GM18498 (cell line): ENCODE measurements around the gene MRPL36.
"Not testable (repeated sequence)": the region's sequence is repeated elsewhere in the genome, so short reads cannot be mapped to it uniquely, and the experiment has no call there.

Experiments used
- ATAC-seq: cut with Tn5 transposase; IDR thresholded peaks from one replicate; pipeline ENCODE4 v1.9.1; 2021; ENCODE audit warnings: mild to moderate bottlenecking, moderate library complexity; ENCODE audit not compliant: unreplicated experiment

MRPL36 gene

DNA sequence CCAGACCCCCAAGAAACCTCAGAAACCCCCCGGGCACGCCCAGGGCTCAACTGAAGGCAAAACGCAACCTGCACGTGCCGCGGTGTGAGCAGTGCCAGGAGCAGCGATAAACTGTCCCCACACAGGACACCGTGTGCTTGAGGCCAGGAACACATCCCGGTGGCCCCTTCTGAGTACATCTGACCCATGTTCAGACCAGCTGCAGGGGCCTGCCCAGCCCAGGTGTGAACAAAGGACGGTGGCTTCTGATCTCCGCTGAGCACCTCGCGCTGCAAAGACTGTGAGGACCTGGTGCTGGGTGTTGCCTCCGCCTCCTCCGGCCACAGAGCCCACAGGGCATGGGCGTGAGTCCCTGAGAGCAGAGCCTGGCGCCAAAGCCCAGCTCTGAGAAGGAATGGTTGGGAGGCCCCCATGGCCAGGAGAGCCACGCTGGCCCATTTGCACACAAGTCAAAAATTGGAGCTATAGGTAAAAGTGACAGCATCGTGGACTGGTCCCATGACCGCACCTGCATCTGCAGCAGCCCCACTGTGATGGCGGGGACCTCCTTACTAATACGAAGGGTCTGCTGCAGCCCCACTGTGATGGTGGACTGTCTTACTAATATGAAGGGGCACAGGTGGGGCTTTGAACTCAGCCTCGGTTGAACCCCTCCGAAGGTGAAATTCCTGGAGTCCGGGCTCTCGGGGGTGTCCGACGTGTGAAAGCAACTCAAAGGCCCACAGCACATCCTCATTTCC, 33.0 kb upstream of the MRPL36 start:
- no peak for ATAC-seq

- ATAC-seq, result no peak
These were observed 32.2 kb upstream of the MRPL36 start for GRCh38 chr5:1831677-1832313.

DNA sequence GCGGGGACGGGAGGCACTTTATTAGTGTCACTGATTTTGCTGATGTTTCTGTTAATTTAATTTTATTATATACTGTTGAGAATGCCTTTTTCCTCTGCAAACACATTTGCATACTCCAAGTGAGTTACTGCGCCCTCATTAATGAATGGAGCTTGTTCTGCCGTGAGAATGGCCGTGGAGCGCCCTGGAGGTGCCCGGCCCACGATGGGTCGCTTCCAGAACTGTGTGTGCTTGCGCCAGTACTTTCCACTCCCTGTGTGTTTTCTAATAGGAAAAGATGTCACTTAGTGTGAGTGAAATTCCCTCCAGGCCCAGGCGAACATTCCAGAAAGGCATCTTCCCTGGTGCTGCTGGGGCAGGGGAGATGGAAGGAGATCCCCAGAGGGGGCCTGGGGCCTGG, 31.6 kb upstream of the MRPL36 start:
- no peak for ATAC-seq

DNA sequence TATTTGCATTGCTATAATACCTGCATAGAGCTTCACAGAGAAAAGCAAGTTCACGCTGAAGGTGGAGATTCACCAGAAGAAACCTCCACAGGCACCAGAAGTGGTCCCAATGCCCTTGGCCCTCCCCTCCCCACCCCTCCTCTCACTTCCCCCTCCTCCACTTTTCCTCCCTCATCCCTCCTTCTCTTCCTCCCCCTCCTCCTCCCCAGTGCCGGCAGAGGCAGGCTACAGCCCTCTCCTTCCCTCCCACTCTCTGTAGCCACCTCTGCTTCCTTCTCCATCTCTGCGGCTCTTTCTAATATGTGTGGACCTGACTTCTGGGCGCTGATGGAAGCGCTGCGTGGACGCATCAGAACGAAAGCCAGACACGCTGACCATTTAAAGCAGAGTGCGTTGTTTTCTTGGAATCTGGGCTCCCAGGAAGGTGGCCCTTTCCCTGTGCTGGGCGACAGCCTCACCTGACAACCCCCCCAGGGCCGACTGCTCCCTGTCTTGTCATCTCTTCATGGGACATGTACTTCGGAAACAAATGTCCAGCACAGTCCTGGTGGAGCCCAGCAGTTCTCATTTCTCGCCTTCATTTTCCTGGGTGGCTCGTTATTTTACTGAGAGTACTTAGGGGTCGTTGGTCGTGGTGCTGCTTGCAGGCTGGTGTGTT, 31.1 kb upstream of the MRPL36 start:
- no peak for ATAC-seq

- peak; percentile 65 for ATAC-seq
These were observed 28.3 kb upstream of the MRPL36 start for GRCh38 chr5:1827886-1828397.

DNA sequence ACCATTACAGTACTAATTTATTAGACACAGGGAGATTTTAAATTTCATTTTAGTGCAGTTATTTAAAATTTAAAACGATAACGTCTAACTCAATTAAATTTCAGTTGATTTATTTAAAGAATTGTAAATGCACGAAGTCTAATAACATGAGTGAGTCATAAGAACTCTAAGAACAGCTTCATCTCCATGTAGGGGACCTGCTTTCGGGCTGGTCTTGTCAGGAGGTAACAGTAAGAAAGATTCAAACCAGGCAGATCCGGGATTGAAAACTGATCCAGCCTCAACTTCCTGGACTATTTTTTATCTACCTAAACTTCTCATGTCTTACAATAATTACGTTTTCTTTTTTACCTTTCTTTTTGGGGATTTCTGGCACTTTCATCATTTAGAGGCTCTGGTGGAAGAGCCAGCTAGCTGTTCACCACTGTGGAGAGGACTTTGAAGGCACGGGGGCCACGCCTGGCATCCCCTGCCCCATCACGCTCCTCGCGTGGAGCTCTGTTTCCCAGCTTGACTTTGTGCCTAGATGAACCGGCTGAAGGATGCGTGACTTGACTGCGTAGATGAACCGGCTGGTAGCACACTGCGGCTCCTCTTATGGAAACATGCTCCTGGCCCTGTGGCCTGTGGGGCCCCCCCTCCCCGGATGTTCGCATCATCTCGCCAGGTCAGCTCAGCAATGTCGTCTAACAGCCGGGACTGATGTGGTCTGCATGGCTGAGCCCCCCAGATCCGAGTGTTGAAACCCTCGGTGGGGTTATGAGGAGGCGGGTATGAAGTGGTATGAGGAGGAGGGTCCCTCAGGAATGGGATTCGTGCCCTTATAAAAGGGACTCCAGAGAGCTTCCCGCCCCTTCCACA, 27.6 kb upstream of the MRPL36 start:
- no peak for ATAC-seq

GRCh38 chr5:1826235-1826980, 26.8 kb upstream of the MRPL36 start:
- no peak for ATAC-seq

GRCh38 chr5:1824903-1825841, 25.5 kb upstream of the MRPL36 start:
- ATAC-seq, result no peak

DNA sequence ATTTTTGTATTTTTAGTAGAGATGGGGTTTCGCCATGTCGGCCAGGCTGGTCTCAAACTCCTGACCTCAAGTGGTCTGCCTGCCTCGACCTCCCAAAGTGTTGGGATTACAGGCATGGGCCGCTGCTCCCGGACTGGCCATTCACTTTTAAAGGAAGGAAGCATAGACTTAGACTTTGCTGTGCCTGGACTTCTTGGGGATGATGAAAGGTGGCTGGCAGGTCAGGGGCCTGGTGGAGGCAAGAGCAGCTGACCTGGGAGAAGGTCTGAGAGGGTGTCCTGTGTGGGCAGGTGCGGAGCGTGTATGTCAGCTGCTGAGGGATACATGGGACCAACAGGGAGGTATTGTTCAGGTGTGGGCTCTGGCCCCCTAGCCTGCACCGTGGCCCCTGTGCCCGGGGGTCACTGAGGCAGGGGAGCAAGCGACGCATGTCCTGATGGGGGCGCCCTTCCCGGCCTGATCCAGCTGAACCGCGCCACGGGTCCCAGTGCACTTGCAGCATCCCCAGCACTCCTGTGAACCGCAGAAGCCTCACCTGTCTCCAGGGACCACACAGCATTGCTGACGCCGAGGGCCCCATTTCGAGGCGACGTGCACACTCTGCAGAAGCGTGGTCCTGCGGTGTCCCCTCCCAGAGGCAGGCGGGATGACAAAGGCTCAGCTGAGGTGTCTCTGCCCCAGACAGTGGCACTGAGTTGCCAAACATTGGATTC, 24.6 kb upstream of the MRPL36 start:
- ATAC-seq, result no peak

GRCh38 chr5:1823381-1824034, 23.9 kb upstream of the MRPL36 start:
- ATAC-seq, result no peak

DNA sequence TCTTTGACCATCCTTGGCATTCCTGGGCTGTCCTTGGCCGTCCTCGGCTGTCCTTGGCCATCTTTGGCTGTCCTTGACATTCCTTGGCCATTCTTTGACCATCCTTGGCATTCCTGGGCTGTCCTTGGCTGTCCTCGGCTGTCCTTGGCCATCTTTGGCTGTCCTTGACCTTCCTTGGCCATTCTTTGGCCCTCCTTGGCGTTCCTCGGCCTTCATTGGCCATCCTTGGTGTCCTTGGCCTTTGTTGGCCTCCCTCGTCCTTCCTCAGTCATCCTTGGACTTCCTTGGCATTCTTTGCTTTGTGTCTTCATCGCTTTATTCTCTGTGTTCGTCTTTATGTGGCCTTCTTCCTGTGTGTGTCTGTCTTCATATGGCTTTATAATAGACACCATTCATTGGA, 22.2 kb upstream of the MRPL36 start:
- no peak for ATAC-seq

GRCh38 chr5:1820926-1821325, 21.3 kb upstream of the MRPL36 start:
- no peak for ATAC-seq

GRCh38 chr5:1820381-1820780, 20.7 kb upstream of the MRPL36 start:
- no peak for ATAC-seq

DNA sequence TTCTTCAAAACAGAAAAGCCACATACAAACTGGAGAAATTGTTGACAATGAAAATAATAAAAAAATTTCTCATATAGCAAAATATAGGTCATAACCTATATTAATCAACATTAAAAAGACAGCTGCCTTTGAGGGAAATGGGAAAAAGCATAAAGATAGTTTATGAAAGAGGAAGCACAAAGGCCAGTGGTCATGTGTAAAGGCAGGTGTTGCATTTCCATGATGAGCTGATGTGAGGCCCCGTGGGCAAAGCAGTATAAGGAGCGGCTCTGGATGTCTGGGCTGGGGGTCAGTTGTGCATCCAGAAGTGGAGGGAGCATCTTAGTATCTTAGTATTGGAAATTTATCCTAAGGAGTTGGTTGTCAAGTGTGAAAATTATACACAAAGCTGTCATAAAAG, 19.8 kb upstream of the MRPL36 start:
- no peak for ATAC-seq

DNA sequence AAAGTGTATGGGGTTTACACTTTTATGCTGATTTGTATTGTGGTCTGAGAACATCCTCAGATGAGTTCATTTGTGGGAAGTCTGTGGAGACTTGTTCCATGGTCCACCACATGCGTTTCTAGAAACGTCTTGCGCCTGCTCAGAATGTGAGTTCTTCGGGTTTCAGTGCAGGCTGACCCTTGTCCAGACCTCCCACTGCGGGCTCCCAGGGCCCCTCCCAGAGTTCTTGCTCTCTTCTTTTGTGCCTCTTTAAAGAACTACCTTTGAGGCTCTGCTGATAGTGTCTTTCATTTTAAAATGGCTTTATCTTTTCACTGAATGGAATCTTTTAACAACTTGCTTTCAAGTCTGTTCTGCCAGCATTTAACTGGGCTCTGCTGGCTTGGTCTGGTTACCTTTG, 19.1 kb upstream of the MRPL36 start:
- ATAC-seq, result no peak

- no peak for ATAC-seq
These were observed 17.8 kb upstream of the MRPL36 start for GRCh38 chr5:1817261-1818043.

- ATAC-seq, result not testable (repeated sequence)
These were observed 17.0 kb upstream of the MRPL36 start for GRCh38 chr5:1816495-1817089.
